GM21529 (cell line): Measurements from ENCODE around the gene EDA.

Experiments used
- ATAC-seq: cut with Tn5 transposase; IDR thresholded peaks from one replicate; pipeline ENCODE4 v1.9.1; 2021; ENCODE audit not compliant: unreplicated experiment

EDA gene

DNA sequence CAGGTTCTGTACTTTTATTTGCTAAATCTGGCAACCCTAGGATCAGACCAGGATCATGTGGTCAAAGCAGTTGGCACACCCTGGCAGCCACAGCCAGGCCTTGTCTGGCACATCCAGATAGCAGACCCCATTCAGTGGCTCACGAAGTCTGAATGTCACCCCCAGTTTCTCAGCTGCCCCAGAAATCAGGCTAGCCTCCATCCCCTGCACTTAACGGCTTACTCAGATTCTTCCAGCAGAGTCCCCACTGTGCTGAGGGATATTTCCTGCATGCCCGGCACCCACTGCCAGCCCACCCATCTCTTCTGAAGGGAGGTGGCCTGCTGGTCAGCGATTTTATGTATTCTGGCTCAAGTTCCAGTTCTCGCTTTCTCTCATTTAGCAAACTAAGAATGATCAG, 438.5 kb downstream of the EDA start:
- ATAC-seq: no peak

DNA sequence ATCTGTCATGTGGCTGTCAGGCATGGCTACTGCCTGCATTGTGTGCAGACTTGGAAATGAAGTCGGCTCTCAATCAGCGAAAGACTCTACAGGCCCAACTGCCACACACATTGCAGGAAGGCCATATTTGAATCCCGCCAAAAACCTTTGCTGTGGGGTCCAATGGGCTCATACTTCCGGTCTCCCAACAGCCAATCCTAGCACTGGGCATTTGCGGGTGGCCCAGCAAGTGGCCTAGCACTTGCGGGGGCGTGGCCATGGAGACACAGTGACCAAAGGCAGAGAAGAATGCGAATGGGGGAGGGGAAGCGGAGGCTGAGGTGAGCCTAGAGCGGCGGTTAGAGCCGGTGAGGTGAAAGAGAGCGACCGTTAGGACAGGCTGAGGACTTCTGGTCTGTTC, 446.2 kb downstream of the EDA start, which contains the start of gene OTUD6A:
OTUD6A (plus strand) TSS at position 382 of the 400 bp plus-strand sequence. CDS start 68 bp downstream, outside the sequence.
- no peak for ATAC-seq

DNA sequence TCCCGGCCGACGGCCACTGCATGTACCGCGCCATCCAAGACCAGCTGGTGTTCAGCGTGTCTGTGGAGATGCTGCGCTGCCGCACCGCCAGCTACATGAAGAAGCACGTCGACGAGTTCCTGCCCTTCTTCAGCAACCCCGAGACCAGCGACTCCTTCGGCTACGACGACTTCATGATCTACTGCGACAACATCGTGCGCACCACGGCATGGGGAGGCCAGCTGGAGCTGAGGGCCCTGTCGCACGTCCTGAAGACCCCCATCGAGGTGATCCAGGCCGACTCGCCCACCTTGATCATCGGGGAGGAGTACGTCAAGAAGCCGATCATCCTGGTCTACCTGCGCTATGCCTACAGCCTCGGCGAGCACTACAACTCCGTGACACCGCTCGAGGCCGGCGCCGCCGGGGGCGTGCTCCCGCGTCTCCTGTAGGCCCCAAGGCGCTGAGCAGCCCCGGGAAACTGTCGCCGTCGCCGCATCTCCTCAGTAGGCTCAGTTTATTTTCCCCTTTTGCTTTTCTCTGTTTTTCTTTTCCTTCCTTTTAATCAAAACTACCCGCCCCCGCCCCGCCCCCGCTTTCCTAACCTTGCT, 447.1 kb downstream of the EDA start:
- no peak for ATAC-seq

DNA sequence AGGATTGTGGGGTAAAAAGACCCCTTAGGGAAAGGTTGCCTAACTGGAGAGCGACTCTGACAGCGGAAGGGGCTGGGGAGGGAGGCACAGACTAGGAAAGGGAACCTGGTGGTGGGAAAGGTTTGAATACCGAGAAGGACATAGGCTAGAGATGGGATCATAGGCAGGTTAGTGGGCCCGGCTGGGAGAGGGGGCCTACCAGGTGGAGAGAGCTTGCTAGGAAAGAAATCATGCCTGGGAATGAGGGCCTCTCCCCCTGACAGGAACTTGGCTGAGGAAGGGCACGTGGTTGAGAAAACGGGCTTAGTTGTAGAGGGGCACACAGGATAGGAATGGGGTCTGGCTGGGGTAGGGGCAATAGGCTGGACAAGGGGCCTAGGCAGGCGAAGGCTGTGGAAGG, 450.7 kb downstream of the EDA start:
- ATAC-seq: no peak

DNA sequence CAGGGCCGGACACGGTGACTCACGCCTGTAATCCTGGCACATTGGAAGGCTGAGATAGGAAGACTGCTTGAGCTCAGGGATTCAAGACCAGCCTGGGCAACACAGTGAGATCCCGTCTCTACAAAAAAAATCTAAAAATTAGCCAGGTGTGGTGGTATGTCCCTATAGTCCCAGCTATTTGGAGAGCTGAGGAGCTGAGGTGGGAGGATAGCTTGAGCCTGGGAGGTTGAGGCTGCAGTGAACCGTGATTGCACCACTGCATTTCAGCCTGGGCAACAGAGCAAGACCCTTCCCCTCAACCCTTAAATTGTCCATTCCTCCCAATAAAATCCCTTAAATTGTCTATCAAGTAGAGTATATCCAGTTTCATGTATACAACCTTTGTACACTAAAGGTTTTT, 463.4 kb downstream of the EDA start:
- ATAC-seq: no peak

DNA sequence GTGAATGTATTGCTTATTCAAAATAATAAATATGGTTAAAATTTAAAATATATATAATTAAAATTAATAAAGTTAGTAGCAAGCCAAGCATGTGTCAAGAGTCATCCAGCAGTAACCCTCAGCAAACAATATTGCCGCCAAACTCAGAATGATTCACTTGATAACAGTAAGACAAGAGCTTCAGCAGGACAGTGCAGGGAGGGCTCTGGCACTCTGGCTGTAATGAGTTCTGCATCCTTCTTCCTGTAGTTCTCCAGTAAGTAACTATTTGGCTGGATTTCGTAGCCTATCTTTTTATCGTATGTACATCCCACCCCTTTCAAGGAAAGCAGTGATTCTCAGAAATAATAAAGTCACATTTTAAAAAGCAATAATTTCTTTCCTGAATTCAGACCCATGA, 464.0 kb downstream of the EDA start:
- ATAC-seq: no peak

DNA sequence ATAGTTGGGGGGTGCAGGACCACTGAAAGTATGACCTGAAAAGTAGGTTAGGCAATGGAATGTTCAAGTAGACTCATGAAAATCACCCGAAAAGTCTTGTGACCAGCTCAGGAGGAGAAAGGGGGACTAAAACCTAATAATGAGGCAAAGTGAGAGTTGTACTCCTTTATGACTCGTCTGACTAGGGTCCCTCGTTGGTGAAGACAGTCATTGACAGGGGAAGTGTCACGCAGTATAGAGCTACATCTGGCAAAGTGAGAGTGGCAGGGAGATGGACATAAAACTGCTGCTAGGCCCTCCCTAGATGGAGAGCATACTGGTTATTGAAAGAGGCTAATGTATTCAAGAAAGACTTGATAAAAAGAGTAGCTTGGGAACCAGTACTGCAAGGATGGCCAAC, 466.8 kb downstream of the EDA start:
- no peak for ATAC-seq

DNA sequence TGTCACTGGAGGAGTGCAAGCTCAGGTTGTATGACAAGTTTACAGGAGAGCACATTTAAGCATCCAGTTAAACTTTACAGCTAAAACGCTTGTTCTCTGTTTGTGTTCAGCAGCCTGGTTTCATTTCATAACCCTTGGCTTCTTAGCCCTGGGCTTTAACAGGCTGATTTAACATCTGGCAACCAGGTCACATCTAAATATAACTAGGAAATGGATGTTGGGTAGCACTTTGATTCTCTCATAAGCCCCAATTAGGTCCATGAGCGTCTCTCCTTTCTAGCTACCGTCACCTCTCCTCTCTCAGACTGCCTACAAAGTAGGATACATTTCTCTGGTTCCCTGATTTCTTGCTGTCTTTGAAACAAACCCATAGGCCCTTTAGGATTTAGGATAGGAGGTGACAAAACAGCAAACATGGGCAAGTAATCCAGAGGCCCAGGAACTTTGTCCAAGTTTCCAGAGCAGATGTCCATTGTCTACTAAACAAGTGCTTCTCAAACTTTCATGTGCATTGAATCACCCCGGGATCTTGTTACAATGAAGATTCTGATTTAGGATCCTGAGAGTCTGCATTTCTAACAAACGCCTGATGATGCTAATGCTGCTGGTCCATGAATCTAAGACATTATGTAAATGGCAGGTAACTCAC, 468.8 kb downstream of the EDA start:
- no peak for ATAC-seq

DNA sequence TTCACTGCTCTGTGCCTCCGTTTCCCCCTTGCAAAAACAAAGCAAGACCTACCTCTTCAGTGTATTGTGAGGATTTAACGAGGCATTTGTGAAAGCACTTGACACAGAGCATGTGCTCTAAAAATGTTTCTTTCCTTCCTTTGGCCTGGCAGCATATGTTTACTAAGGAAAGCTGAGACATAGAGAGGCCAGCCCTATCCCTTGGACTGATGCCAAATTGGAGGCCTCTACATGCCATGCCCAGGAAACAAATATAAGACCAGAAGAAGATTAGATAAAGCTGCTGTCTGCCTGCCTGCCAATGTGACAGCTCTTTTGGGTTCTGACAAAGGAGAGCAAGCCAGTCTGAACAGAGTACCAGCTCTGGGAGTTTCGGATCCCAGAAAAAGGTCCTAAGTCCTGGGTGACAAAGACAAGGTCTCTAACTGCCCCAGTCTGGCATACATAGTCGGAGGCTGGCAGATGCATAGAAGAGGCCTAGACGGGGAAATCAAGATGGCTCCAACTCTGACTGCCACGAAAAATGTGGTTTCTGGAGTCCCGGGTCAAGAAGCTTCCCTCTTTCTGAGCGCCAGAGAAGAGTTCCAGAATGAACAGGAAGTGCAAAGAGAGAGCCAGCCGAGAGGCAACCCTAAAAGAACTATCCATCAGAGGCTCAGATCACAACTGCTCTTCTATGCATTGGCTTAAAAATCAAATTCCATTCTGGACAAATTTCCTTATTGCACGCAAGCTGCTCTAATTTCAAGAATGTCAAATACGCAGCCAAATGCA, 472.1 kb downstream of the EDA start:
- ATAC-seq: no peak

DNA sequence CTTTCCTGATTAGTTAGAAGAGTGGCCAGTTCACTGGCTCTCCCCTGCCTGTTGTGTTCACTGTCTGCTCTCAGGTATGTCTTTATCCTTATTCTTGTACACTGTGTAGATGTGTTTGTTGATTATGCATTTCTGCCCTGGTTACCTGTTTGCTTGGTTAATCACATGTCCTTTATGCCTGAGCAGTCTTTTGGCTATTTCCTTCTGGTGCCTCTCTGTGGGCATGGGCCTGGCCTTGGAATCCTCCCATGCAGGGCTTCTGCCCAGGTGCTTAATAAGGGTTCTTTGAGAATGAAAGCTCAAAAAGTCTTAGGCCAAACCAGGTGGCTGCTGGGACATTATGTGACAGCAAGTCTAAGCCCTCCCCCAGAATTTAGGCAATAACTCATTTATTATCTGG, 472.8 kb downstream of the EDA start:
- ATAC-seq: no peak
